ENCODE data around the gene PGLYRP3.

PGLYRP3 gene

DNA sequence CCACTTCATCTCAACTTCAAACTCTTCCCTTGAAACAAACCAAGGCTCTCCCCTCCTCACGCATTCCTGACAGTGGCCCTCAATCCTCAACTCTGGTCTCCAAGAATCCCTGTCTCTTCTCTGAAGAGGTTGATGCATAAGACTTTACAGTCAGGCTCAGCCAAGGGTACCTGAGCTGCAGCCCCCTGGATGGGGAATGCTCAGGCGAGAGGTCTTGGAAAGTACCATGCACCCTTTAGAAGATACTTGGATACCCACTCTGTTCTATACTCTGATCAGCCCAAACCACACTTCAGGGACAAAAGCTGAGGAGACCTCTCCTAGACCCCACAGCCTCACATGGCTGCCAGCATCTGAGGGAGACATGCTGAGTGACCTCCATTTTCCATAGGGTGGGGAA is 536 bp upstream of the PGLYRP3 start:
- DNase-seq (ENCODE audit: low read depth), result no peak

DNA sequence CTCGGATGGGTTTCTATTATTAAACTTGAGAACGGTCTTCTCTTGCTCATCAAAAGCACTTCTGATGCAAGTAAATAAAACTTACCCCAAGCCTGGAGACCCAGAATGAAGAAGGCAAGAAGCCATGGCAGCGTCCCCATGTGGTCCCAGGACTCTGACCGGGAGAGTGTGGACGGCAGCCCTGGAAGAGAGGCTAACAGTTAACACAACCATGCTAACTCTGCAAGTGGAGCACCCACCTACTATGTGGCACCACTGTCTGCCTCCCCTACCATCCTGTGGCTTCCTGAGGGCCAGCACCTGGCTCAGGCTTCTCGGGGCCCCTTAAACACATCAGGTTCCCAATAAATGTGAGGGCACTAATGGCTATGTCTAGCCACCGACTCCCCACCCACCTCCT is 2.2 kb downstream of the PGLYRP3 start:
- no peak for DNase-seq (ENCODE audit: low read depth)

DNA sequence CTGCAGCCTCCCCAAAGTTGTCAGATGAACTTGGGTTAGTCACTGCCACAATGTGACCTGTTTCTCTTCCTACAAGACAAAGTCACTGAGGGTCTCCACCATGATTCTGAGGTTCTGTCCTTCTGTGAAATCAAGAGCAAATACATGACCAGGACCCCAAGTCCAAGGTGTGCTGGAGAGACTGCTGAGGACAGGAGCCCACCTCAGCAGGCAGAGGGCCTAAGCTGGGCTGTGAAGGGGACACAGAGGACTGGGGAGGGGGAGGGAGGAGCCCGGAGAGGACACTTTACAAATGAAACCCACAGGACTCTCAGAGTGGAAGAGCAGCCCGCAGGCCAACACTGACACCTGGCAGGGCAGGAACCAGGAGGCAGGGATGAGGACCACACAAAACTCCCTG is 3.3 kb downstream of the PGLYRP3 start:
- DNase-seq (ENCODE audit: low read depth), result no peak

DNA sequence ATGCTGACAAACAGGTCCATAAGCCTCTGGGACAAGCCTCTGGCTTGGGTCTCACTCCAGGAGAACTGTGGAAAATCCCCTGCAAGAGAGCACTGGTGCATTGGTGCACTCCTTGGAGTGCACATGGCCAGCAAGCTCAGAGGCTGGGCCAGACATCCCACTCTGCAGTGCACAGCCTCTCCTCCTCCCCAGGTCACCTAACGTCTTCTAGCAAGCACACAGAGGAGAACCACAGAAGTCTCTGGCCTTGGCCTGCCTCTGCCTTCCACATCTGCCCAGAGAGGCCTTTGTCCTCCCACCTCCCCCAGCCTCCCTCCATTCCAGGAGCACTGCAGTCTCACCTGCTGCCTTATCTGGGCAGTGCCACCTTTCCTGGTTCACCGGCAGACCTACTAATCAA is 4.2 kb downstream of the PGLYRP3 start:
- no peak for DNase-seq (ENCODE audit: low read depth)

DNA sequence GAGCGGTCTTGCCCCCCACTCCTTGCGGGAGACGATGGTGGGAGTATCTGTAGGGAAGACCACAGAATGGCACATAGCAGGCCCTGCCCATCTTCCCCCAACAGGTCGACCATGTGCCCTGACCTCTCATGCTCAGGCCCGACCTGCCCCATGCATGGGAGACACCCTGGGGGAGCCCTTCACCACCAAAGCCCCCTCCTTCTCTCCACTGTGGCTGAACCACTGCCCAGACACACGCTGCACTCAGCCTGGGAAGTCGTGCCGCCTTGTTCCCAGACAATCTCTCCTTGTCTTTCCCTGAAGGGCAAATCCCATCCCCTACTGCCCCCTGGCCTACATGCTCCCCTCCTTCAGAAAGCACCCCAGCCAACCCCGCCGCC is 5.5 kb downstream of the PGLYRP3 start:
- DNase-seq (ENCODE audit: low read depth), result no peak

DNA sequence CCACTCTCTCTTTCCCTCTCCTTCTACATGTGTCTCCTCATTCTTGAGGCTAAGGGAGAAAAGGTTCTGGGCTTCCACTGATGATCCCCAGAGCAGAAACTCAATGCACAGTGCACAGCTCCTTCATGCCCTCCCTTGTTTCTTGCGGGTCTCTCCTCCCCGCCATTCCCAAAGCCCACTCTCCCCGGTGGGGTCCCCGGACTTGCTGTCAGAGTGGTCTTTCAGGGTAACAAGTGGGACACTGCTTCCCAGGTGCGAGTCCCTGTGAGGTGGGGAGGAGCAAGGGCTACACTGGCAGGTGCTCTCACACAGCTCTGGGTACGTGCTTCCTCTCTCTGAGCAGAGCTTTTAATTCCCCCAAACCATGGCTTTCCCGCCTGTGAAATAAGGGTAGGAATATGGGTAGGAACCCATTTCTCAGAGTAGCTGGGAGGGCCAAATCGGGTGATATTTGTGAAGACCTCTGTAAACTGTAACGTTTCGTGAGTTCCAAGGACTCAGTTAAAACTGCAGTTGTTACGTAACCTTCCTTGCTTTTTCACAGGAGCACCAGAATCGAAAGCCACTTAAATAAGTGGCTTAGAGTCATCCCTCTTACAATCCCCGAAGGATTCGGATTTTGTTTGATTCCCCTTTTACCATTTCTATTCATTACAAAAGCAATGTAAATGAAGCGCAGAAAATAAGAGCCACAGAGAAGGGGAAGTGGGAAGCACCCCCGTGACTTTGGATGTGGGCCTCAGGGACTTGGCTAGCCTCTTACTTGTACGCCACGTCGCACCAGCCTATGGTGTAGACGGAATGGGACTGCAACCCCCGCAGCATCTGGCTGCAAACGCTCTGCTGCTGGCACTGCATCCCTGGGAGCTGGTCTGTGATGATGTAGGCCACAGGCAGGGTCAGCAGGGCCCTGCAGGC is 6.2 kb downstream of the PGLYRP3 start:
- no peak for DNase-seq (ENCODE audit: low read depth)

DNA sequence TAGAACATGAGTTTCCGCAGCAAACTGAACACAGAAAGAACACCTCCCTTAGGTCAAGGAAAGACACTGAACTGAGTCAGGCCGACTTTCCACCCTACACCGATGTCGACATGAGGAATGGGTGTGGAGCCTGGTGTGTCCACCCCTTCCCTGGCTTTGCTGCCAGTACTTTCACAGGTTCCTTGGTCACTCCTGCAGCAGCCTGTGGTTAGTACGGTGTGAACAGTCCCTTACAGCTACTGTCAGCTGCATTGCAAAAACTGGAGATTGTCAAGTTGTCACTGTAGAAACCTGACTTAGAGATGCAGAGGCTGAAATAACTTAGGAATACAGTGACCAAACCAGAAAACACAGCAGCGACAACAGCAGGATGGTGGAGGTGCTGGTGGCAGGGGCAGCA is 7.1 kb downstream of the PGLYRP3 start:
- DNase-seq (ENCODE audit: low read depth), result no peak

DNA sequence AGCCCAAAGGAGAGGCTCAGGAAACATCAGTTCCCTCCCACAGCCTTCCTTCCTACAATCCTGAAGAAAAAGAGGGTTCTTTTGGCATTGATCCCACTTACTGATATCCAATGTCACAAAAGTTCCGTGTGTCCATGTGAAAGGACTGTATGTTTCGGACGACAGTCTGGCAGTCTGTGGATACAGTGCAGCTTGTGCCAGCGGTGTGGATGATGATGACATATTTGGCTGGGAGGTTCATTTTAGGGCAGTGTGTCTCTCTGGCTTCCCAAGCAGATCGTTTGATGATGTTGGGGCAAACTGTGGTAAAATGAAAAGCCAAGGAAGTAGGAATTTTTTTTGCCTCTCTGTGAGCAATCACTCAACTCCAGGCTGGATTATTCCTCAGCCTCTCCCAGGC is 10.4 kb downstream of the PGLYRP3 start:
- no peak for DNase-seq (ENCODE audit: low read depth)

DNA sequence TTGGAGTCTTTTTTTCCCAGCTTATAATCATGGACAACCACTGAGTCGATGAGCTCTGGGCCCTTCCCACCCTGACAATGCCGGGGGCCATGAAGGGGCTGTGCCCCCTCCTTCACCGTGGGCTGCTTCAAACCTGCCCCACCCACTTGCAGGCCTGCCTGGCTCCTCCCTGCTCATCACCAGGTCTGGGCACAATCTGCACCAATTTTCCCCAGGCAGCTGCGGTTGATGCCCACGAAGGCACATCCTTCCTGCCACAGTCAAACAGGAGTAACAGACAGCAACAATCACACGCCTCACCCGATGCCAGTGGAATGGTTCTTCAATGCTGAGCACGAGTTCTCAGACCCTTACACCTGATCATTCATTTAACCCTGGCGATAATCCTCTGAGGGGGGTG is 18.9 kb downstream of the PGLYRP3 start:
- no peak for DNase-seq (ENCODE audit: low read depth)

DNA sequence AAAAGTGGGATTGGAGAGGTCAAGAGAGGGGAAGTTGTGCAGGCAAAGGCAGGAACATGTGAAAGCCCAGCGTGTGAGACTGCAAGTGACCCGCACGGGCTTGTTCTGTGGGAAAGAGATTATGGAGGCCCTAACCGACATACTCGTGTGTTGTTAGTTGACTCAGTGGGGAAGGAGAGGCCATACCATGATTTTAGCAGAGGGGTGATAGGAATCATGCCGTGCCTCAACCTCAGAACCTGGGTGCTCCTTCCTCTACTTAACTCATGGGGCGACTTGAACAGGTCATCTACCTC is 19.3 kb downstream of the PGLYRP3 start:
- no peak for DNase-seq (ENCODE audit: low read depth)

DNA sequence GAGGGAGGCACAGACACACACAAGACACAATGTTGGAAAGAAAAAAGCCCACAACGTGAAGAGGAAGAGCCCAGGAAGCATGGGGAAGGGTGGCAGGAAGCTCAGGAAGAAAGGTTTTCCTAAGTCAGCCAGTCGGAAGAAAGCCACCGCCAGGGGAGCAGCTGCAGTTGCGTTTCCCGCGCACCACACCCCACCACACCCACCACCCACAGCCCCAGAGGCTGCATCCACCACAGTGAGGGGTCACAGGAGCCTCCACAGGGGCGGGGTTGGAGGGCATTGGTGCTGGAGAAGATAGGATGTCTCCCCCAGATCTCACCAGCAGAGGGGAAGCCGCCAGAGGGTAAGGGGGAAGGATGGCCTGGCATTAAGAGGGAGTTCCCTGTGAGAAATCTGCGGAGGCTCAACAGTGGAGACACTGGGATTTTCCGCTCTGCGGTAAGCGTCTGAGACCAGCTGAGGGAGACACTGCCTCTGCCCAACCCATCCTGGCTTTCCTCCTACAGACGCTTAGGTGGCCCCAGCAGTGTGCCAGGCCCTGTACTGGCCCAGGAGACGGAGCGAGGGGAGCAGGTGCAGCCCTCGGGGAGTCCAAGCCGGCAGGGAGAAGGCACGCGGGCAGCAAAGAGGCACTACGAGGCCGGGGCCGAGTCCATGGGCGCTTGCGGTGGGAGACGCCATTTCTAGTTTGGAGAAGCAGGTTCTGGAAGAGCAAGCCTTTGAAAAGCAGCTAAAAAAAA is 19.8 kb downstream of the PGLYRP3 start:
- no peak for DNase-seq (ENCODE audit: low read depth)

DNA sequence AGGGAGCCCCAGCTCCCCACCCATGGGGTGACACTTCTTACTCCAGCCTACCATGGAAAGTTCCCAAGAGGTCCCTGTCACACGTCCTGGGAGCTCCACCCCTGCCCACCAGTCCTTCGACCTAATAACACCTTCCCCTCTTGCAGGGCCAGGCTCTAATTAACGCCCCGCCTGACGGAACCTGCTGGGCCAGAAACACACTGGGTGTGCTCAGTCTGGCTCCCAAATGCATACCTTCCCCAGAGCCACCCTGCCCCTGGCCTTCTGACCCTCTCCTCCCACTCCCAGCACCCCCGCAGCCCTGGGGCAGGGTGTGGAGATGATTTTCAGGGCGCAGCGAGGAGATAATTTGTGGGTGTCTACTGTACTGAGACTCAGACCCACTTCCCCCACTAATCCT is 20.6 kb downstream of the PGLYRP3 start:
- no peak for DNase-seq (ENCODE audit: low read depth)

DNA sequence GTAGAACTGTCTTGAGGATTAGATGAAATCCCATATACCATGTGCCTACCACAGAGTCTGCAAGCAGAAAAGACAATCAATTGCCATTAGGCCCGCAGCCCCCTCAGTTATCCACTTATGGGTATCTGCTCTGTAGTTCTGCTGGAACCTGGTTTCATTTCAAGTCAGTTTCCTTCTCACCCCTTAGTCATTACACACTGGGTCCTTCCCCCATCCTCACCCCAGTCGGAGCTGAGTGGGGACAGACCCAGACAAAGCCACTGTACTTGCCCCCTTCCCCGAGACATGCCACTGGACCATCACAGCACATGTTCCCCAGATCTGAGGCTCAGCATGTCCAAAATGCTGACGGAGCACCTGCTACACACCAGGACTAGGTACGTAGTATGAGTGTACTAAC is 21.2 kb downstream of the PGLYRP3 start:
- DNase-seq (ENCODE audit: low read depth), result no peak

DNA sequence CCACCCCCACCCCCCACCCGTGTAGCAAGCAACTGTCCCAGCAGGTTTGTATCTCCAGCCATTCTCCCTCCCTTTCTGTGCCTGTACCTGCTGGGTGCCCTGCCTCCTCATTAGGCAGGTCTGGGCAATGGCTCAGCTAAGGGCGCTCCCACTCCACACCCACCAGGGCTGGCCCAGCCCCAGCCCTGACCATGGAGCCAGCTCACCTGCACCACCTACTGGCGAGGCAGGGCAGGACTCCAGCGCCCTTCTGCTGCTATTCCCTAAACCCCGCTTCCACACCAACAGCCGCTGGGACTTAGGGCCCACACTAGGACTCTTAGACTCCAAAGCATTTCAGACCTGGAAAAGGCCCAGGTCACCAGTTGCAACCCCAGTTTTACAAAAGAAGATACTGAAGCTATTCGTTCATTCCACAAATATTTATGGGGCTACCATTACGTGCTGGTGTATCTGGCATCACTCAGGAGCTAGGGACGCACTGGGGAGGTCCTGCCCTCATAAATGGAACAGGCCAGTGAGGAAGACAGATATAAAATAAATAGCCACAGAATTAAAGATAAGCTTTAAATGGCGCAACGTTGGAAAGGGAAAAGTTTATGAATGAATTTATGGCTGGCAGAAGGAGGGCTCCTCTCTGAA is 24.0 kb downstream of the PGLYRP3 start:
- peak; percentile 27 for DNase-seq (ENCODE audit: low read depth)

DNA sequence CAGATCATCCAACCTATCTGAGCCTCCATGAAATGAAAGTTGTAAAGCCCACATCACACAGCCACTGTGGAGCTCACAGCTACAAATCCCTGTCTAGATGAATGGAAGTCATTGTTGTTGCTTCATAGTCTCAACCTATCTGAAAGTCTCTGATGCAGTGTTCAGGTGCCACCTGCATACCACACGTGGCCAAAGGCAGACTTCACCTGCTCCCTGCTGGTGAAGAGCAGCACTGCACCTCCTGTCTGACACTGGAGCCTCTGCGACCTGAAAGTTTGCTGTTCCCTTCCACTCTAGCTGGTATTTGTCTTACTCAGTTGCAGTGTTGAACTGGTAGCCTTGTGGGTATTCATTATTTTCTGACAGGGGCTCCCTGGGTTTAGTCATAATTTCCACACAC is 34.9 kb downstream of the PGLYRP3 start:
- DNase-seq (ENCODE audit: low read depth), result peak; percentile 35

DNA sequence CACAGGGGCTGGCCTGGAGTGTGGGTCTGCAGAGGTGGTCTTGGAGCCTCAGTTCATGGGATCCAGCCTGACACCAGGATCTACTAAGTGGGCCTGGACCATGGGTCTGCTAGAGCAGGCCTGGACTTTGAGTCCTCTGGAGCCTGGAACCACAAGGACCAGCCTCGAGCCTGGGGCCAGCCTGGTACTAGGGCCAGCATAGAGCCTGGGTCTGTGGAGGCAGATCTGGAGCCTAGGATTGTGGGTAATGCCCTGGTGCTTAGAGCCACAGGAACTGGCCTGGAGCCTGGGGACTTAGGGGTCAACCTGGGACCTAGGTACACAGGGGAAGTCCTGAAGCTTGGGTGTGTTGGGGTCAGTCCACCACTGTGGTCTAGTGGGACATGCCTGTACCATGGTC is 40.6 kb downstream of the PGLYRP3 start:
- no peak for DNase-seq (ENCODE audit: low read depth)

DNA sequence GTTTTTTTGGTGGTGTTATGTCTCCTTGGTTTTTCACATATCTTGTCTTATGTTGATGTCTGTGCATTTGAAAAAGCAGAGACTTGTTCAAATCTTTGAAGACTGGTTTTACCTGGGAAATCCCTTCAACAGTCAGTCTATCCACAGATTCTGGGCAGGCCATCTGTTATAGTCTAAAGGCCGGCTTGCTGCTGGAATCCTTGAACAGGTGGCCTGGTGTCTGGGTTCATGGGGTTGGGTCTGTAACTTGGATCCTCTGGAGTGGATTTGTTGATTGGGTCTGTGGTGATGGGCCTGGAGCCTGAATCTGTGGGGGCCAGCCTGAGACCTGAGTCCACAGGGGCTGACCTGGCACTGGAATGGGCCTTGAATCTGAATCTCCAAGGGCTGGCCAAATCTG is 41.0 kb downstream of the PGLYRP3 start:
- DNase-seq (ENCODE audit: low read depth), result no peak

DNA sequence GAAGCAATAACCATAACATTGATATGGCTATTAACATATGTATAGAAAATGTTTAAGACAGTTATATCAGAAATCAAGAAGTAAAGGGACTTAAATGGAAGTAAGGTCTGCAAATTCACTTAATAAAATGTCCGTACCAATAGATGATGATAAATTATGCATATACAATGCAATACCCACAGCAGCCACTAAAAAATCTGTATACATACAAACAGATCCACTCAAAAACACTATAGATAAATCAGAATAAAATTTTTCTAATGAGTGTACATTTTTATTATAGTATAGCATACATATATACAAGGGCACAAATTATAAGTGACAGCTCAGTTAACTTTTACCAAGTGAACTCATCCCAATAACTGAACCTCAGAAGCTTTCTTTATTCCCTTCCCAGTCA is 47.3 kb downstream of the PGLYRP3 start:
- DNase-seq (ENCODE audit: low read depth), result no peak

DNA sequence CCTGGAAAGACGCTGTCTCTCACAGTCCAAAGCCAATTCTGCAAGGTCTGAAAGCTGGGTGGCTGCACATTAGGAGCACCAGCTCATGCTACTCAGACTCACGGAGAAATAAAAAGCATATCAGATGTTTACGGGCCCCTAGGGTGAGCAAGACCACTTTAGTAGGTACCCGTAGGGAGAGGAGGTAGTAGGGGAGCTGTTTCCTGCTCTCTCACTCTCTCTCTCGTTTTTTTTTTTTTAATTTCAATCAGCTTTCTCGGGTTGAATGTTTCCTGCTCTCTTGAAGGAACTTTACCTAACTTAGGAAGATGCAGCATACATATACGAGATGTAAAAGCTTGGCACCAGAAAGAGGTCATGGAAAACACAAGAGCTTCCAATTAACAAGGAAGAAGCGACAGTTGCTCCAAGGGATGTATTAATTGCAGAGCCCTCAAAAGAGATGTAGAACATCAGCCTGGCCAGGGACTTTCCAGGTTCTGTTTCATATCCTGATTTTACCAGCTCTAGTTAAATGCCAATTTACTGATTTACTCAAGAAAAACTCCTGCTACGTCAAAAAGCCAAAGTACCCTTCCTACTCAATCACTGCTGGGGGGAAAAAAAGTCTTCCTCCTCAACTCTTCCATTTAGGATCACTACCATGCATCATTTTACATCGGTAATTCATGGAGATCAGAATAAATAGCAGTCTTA is 50.1 kb downstream of the PGLYRP3 start:
- no peak for DNase-seq (ENCODE audit: low read depth)

DNA sequence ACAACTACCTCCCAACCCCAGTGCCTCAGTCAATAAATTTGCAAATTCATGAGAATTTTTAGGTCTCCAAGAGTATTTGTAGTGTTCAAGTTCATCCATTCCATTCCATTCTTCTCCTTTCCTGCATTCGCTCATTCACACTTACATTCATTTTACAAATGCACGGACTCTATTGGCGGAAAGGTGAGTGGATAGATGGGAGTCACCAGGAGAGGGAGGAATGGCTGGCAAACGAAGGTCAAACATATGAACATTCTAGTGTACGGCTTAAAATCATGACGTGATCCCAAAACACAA is 50.7 kb downstream of the PGLYRP3 start:
- DNase-seq (ENCODE audit: low read depth), result no peak

DNA sequence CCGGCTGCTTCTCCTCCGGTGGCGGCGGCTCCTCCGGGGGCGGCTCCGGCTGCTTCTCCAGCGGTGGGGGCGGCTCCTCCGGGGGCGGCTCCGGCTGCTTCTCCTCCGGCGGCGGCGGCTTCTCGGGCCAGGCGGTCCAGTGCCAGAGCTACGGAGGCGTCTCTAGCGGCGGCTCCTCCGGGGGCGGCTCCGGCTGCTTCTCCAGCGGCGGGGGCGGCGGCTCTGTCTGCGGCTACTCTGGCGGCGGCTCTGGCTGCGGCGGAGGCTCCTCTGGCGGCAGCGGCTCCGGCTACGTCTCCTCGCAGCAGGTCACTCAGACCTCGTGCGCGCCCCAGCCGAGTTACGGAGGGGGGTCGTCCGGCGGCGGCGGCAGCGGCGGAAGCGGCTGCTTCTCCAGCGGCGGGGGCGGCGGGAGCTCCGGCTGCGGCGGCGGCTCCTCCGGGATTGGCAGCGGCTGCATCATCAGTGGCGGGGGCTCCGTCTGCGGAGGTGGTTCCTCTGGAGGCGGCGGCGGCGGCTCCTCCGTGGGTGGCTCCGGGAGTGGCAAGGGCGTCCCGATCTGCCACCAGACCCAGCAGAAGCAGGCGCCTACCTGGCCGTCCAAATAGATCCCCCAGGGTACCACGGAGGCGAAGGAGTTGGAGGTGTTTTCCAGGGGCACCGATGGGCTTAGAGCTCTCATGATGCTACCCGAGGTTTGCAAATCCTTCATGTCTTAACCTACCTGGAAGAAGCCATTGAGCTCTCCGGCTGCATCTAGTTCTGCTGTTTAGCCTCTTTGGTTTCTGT is 51.3 kb downstream of the PGLYRP3 start:
- peak; percentile 3 for DNase-seq (ENCODE audit: low read depth)
